ENCODE results near the gene BCAN. TPM values are rescaled to one million over a fixed set of nuclear protein-coding genes. Genes with fewer than 3 reads are reported as not detected.

The BCAN gene, protein sequence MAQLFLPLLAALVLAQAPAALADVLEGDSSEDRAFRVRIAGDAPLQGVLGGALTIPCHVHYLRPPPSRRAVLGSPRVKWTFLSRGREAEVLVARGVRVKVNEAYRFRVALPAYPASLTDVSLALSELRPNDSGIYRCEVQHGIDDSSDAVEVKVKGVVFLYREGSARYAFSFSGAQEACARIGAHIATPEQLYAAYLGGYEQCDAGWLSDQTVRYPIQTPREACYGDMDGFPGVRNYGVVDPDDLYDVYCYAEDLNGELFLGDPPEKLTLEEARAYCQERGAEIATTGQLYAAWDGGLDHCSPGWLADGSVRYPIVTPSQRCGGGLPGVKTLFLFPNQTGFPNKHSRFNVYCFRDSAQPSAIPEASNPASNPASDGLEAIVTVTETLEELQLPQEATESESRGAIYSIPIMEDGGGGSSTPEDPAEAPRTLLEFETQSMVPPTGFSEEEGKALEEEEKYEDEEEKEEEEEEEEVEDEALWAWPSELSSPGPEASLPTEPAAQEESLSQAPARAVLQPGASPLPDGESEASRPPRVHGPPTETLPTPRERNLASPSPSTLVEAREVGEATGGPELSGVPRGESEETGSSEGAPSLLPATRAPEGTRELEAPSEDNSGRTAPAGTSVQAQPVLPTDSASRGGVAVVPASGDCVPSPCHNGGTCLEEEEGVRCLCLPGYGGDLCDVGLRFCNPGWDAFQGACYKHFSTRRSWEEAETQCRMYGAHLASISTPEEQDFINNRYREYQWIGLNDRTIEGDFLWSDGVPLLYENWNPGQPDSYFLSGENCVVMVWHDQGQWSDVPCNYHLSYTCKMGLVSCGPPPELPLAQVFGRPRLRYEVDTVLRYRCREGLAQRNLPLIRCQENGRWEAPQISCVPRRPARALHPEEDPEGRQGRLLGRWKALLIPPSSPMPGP
- not detected in 2 replicates for total RNA-seq (2021)
- not detected for Bru-seq, nascent RNA
- BruChase-seq, experiment 1, labeled RNA remaining after a 2-hour chase: not detected
- percentile 10 among the genes with signal in this experiment for BruChase-seq, experiment 2, labeled RNA remaining after a 6-hour chase
- long read RNA-seq: 0 reads

DNA sequence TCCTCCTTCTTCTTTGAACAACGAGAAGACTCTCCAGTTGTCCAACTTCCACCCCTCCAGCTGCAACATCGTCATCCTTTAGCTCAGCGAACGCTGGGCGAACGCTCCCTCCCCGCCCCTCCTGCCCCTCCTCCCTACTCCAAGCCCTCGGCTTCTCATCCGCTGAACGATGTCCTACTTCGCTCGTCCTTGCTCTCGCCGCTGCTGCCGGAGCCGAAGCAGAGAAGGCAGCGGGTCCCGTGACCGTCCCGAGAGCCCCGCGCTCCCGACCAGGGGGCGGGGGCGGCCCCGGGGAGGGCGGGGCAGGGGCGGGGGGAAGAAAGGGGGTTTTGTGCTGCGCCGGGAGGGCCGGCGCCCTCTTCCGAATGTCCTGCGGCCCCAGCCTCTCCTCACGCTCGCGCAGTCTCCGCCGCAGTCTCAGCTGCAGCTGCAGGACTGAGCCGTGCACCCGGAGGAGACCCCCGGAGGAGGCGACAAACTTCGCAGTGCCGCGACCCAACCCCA is at the start of gene BCAN:
BCAN (plus strand) TSS at position 357 of the 504 bp plus-strand sequence. CDS start 3,938 bp downstream, outside the sequence.
- no peak for DNase-seq
- ChIA-PET CTCF (no interaction called here), POLR2A (ENCODE audit: unreplicated experiment) (interaction anchor here (0.6 kb wide), 1 partner anchor 75 kb away, joined by 5 read pairs; no protein-coding TSS in a partner anchor)
- H2AFZ ChIP-seq: no peak within 1 kb of the TSS
- H3K27me3 ChIP-seq (ENCODE audit: insufficient read depth, low read depth): peaks cover under 1% of the 10 kb centered on the region; the same call in 1 of the 2 replicates
- intact Hi-C loops (cut with micrococcal nuclease; ENCODE audit: unreplicated experiment): no loop called here
- peaks cover 18% of the 10 kb centered on the region for H3K36me3 ChIP-seq (ENCODE audit: low read depth)
- BruUV-seq (replicated peaks): no TSS peak
- no peak within 1 kb of the TSS for H3K4me2 ChIP-seq
- no peak within 1 kb of the TSS for H3K4me3 ChIP-seq
- no peak within 1 kb of the TSS for H3K27ac ChIP-seq
- H4K20me1 ChIP-seq (ENCODE audit: insufficient read depth): peaks cover 89% of the 10 kb centered on the region
- peaks cover 61% of the 10 kb centered on the region for H3F3A ChIP-seq (ENCODE audit: insufficient read depth, low read depth)
- peaks cover 28% of the 10 kb centered on the region for H3K4me1 ChIP-seq (replicated peaks; ENCODE audit: insufficient read depth)
- no peaks in the 10 kb centered on the region for H3K9me2 ChIP-seq (ENCODE audit: insufficient read depth)
- H3K9me3 ChIP-seq (ENCODE audit: insufficient read depth, low read depth): no peaks in the 10 kb centered on the region
- no peaks in the 10 kb centered on the region for H3K79me2 ChIP-seq (ENCODE audit: low read depth)
- no peak for TF ChIP-seq EZH2 (IDR thresholded peaks at IDR 0.05; ENCODE audit: low read depth)
- TF ChIP-seq, protein P1, sequence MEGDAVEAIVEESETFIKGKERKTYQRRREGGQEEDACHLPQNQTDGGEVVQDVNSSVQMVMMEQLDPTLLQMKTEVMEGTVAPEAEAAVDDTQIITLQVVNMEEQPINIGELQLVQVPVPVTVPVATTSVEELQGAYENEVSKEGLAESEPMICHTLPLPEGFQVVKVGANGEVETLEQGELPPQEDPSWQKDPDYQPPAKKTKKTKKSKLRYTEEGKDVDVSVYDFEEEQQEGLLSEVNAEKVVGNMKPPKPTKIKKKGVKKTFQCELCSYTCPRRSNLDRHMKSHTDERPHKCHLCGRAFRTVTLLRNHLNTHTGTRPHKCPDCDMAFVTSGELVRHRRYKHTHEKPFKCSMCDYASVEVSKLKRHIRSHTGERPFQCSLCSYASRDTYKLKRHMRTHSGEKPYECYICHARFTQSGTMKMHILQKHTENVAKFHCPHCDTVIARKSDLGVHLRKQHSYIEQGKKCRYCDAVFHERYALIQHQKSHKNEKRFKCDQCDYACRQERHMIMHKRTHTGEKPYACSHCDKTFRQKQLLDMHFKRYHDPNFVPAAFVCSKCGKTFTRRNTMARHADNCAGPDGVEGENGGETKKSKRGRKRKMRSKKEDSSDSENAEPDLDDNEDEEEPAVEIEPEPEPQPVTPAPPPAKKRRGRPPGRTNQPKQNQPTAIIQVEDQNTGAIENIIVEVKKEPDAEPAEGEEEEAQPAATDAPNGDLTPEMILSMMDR (conservative IDR thresholded peaks at IDR 0.05): no peak

DNA sequence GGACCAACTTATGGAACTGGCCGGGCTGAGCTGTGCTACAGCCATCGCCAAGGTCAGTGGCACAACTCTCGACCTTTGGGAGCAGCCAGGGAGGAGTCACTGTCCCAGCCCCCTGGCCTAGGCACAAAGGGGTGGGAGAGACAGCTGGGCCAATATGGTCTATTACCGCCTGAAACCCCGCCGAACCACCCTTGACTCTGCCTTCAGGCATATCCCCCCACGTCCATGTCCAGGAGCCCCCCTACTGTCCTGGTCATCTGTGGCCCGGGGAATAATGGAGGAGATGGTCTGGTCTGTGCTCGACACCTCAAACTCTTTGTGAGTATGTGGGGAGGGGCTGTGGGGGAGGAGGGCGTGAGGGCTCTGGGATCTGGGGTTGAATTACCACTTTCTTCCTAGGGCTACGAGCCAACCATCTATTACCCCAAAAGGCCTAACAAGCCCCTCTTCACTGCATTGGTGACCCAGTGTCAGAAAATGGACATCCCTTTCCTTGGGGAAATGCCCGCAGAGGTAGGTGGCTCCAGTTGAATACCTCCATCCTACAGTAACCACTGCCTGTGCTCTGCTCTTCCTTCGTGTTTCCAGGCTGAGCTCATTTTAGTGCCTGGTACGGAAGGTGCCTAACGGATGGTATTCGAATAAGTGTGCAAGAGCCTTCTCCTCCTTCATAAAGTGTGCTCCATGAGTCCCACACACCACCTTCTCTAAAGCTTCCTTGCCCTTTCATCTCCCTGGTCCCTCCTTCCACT is 49.6 kb upstream of the BCAN start:
- no TSS peak for BruUV-seq (replicated peaks)
- peak overlapping the region; percentile 23 for H3K27ac ChIP-seq
- H2AFZ ChIP-seq: peak overlapping the region; percentile 92
- peaks cover 11% of the 10 kb centered on the region for H3K36me3 ChIP-seq (ENCODE audit: low read depth)
- peaks cover 45% of the 10 kb centered on the region; the same call in 1 of the 2 replicates for H3F3A ChIP-seq (ENCODE audit: insufficient read depth, low read depth)
- H3K4me1 ChIP-seq (replicated peaks; ENCODE audit: insufficient read depth): peaks cover 8% of the 10 kb centered on the region
- TF ChIP-seq, protein P1 (conservative IDR thresholded peaks at IDR 0.05): no peak
- no peak for TF ChIP-seq EZH2 (IDR thresholded peaks at IDR 0.05; ENCODE audit: low read depth)
- H3K9me3 ChIP-seq (ENCODE audit: insufficient read depth, low read depth): no peaks in the 10 kb centered on the region
- intact Hi-C loops (cut with micrococcal nuclease; ENCODE audit: unreplicated experiment): no loop called here
- ChIA-PET POLR2A (ENCODE audit: unreplicated experiment) (interaction anchor here (0.5 to 0.6 kb wide), 3 partner anchors 63 to 262 kb away, joined by 4 read pairs; no protein-coding TSS in a partner anchor), CTCF (interaction anchor here (0.7 kb wide), 1 partner anchor 16 kb away, joined by 3 read pairs; no protein-coding TSS in a partner anchor)
- H3K9me2 ChIP-seq (ENCODE audit: insufficient read depth): no peaks in the 10 kb centered on the region
- H3K4me3 ChIP-seq: peak overlapping the region; percentile 76
- DNase-seq: no peak
- no peaks in the 10 kb centered on the region for H3K27me3 ChIP-seq (ENCODE audit: insufficient read depth, low read depth)
- H4K20me1 ChIP-seq (ENCODE audit: insufficient read depth): no peaks in the 10 kb centered on the region
- H3K4me2 ChIP-seq: peak overlapping the region; percentile 78
- H3K79me2 ChIP-seq (ENCODE audit: low read depth): peaks cover 11% of the 10 kb centered on the region
